AML-193 (cell line): ENCODE measurements around the gene MB21D2.
"Not testable (repeated sequence)": the region's sequence is repeated elsewhere in the genome, so short reads cannot be mapped to it uniquely, and the experiment has no call there.

ENCODE experiments used
- DNase-seq, 2 experiments: peaks; one replicate each; lab custom pipeline; 2025; lab: John Stamatoyannopoulos, UW

Gene MB21D2, protein sequence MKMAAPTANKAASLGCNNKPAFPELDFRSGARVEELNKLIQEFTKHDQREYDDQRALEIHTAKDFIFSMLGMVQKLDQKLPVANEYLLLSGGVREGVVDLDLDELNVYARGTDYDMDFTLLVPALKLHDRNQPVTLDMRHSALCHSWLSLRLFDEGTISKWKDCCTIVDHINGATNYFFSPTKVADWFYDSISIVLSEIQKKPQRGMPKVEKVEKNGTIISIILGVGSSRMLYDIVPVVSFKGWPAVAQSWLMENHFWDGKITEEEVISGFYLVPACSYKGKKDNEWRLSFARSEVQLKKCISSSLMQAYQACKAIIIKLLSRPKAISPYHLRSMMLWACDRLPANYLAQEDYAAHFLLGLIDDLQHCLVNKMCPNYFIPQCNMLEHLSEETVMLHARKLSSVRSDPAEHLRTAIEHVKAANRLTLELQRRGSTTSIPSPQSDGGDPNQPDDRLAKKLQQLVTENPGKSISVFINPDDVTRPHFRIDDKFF

DNA sequence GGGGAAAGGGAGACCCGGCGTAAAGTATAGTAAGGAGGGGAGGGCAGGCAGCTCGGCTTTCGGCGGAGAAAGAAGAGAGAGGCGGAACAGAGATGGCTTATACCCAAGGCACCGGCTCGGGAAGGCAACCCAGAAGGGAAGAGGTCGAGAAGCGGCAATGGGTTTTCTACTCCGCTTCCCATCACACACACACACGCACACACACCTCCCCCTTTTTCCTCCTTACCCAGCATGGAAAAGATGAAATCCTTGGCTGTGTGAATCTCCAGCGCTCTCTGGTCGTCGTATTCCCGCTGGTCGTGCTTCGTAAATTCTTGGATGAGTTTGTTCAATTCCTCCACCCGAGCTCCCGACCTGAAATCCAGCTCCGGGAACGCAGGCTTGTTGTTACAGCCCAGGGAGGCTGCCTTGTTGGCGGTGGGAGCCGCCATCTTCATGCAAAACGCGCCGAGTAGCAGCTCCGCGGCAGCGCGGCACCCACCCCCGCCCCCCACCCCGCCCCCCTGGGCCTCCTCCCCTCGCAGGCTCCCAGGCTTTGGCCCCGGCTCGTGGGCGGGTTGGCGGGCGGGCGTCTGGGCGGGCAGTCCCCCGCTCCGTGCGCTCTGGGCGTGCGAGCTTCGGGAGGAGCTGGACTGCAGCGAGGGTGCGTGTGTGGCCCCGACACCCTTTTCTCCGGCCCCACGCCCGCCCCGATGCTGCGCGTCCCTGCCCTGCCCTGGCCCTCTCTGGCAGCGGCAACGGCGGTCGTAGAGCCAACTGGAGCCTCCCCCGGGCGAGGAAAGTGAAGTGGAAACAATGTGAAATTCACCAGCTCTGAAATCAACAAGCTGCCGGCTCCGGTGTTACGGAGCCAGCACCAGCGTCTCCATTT is at the start of gene MB21D2:
MB21D2 (minus strand) TSS at position 453 of the 871 bp plus-strand sequence; CDS start at position 437, 16 bp downstream.
- DNase-seq: no peak

DNA sequence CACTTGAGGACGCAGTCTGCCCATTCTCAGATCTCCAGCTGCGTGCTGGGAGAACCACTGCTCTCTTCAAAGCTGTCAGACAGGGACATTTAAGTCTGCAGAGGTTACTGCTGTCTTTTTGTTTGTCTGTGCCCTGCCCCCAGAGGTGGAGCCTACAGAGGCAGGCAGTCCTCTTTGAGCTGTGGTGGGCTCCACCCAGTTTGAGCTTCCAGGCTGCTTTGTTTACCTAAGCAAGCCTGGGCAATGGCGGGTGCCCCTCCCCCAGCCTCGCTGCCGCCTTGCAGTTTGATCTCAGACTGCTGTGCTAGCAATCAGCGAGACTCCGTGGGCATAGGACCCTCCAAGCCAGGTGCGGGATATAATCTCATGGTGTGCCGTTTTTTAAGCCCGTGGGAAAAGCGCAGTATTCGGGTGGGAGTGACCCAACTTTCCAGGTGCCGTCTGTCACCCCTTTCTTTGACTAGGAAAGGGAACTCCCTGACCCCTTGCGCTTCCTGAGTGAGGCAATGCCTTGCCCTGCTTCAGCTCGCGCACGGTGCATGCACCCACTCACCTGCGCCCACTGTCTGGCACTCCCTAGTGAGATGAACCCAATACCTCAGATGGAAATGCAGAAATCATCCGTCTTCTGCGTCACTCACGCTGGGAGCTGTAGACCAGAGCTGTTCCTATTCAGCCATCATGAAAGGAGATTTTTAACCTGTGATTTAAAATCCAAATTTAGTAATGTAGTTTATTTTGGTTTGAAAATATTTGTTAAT is 47.5 kb upstream of the MB21D2 start:
- not testable (repeated sequence) for DNase-seq

DNA sequence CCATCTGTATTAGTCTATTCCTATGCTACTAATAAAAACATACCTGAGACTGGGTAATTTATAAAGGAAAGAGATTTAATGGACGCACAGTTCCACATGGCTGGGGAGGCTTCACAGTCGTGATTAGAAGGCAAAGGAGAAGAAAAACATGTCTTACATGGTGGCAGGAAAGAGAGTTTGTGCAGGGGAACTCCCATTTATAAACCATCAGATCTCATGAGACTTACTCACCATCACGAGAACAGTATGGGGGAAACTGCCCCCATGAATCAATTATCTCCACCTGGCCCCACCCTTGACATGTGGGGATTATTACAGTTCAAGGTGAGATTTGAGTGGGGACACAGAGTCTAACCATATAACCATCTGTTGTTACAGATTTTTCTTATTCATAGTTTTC is 42.1 kb upstream of the MB21D2 start:
- no peak for DNase-seq

DNA sequence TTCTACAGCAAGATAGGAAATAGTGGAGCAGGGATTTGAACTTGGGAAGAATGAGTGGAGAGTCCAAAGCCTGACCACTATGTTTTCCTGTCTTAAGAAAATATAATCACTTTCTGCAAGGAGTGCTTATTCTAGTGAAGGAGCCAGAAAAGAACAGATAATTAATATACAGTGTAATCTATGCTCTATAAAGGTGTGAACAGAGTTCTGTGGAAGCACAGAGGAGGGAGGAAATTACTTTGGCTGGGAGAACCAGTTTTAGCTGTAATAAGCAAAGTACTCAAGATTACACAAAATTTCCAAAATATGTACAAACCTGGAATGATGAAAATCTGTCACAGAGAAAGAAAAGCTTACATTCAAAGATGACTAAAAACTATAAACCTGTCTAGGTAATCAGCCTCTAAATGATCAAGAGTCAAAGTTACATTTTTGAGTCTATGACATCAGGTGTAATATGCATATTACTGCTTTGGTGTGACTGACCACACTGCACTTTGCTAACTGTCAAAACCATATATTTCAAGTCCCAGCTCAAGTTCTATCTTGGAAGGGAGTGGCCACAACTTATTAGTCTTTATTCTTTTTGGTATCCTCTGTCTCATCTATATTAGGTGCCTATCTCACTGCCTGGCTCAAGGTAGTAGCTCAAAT is 40.7 kb upstream of the MB21D2 start:
- DNase-seq: no peak

DNA sequence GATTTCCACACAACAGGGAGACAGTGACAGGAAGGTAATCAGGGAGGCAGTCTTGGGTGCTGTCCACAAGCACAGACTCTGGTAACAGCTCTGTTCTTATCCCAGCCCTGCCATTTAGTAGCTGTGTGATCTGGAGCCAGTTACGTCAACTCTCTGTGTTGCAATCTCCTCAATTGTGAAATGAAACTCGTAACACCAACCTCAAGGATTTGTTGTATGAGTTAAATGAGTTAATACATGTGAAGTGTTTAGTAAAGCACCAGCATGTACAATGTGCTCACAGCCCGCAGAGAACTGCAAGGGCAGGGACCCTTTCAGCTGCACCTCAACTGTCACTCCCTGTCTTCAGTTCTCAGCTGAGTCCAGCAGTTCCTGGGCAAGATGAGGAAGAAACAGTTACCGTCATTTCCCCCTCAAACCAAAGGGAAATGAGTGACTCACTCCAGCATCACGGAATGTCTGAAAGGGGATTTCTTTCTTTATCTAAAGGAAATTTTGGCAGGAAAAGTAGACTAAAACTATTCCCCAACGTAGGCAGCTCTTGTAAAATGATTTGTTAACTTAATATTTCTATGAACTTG is 39.9 kb upstream of the MB21D2 start:
- DNase-seq: peak; percentile 96 to 97

DNA sequence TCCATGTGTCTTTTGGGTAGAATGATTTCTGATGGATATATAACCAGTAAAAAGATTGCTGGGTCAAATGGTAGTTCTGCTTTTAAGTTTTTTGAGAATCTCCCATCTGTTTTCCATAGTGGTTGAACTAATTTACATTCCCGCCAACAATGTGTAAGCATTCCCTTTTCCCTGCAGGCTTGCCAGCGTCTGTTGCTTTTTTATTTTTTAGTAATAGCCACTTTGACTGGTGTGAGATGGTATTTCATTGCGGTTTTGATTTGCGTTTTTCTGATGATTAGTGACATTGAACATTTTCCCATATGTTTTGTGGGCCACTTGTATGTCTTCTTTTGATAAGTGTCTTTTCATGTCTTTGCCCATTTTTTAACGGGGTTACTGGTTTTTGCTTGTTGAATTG is 36.3 kb upstream of the MB21D2 start:
- DNase-seq: no peak

DNA sequence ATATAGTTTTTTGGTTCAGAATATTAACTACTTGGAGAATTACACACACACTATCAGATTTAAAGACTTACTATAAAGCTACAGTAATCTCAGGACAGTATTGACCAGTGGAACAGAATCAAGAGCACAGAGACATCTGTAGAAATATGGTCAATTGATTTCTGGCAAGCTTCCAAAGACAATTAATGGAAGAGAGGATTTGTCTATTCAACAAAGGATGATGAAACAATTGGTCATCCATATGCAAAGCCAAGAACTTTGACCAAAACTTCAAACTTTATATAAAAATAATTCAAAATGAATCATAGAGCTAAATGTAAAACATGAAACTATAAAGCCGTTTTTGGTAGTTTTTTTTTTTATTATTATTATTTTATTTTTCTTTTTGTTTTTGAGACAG is 29.8 kb upstream of the MB21D2 start:
- DNase-seq: no peak

DNA sequence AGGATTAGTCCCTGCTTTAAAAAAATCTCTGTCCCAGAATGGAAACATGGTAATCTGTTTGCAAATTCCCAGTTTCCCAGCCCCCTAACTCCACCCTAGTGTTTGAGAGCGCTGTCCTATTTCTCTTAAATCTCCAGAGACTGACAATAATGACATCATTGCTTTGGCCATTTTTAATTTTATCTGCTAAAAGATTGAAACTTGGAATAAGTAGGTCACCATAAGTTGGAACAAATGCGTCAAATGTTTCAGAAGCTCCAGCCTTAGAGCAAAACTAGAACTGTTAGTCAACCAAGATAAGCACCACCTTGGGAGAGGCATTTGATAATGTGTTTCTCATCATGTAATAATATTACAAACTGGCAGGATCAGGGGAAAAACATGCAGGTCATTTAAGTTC is 25.7 kb upstream of the MB21D2 start:
- DNase-seq: no peak

DNA sequence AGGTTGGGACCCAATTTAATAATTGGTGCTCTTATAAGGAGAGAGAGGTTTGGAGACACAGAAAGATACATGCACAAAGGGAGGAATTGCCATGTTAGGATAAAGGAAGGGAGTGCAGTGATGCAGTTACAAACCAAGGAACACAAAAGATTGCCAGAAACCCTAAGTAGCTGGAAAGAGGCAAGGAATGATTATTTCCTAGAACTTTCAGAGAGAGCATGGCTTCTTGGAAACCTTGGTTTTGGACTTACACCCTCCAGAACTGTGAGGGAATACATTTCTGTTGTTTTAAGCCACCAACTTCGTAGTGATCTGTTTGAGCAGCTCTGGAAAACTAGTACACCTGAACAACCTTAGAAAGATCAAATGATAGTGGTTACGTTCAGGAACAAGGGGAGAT is 25.0 kb upstream of the MB21D2 start:
- DNase-seq: no peak

DNA sequence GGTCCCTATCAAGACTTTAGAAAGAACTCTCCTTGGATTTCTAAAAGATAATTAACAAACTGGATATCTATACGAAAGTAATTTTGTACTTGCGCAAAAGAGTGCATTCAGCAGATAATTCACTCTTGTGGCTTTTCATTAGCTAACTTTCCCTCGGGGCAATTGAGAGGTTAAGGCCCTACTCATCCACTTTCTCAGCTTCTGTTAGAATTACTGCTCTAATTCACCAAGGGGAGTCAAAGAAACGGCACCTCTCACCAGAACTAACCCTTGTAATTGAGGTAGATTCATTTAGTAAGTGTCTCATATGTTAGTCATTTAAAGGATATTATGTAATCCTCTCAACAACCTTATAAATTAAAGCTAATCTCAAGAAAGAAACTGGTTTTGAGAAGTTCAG is 22.5 kb upstream of the MB21D2 start:
- no peak for DNase-seq

DNA sequence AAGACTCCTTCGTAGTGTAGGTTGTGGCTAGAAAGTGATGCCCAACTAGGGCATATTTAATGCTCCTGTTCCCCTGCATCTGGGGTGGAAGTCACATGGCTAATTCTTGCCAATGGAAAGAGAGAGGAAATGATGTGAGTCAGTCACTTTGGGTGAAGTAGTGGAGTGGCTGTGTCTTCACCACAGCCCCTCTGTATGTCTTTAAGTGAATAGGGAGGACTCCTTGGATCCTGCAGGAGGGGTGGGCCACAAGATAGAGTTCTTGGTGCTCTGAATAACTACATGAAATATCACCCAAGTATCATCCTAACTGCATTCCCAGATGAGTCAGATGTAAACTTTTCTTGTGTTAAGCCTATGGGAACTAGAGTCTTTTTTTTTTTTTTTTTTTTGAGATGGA is 17.8 kb upstream of the MB21D2 start:
- no peak for DNase-seq

DNA sequence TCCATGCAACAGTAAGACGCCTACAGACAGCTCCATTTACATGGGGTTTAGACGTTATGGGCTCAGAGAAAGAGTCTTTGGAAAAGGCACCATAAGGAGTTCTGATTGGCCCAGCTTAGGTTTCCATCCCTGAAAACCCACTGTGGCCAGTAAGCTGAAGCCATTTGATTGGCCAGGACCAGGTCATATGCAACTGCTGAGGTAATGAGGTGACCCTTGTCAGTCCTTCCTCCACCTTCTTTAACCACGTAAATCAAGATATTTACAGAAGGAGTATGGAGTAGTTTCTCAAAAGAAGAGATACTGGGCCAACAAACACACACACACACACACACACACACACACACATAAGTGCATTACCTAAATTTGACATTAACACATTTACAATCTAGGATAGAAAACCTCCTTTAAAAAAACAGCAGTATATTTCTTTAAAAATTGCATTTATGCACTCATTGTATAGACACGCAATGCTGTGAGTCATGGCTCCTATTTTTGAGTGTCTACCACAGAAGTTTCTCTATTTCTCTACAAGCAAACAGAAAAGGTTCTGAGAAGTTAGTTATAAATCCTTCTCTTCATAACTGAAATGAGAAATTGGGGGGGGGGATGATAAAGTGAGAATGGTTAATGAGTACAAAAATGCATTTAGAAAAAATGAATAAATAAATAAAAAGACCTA is 16.3 kb upstream of the MB21D2 start:
- DNase-seq: no peak

DNA sequence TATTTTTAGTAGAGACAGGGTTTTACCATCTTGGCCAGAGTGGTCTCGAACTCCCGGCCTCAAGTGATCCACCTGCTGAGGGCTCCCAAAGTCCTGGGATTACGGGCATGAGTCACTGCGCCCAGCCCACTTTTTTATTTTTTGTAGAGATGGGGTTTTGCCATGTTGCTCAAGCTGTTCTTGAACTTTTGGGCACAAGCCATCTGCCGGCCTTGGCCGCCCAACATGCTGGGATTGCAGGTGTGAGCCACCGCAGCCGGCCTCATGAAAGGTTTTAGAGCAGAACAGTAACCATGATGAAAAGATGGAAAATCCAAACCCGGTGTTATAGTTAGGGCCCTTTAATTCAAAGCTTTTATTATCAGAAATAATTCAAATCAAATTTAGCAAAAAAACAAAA is 15.6 kb upstream of the MB21D2 start:
- no peak for DNase-seq

DNA sequence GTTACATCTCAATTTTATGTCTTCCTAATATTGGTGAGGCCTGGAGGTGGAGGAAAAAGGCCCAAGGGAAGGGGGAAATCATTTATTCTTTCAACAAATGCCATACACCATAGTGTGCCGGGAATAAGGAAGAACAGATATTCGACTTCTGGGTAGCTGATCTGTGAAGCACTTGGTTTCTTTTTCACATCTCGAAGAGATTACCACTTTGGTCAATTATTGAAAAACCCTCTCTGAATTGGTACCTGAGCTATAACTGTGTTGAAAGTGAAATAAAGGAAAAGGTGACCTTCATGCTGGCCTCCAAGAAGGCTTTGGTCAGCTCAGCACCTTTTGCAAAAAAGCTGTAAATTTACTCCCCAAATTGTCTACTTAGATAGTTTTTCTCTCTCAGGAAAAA is 14.2 kb upstream of the MB21D2 start:
- no peak for DNase-seq

DNA sequence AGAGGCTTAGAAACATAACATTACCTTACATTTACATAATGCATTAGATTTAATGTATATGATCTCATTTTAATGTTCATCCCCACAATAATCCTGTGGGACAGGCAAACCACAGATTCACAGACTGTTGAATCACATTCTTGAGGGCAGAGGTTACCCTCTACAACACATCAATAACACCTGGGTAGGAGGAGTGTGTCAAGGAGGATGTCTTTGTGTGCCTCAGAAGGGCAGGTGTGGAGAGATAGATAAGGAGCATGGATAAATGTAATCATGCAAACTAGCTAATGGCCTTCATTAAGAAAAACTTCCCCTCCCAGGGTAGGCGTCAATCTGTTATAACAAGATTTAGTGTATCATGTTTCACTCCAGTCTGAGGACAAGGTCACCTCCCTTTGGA is 12.9 kb upstream of the MB21D2 start:
- no peak for DNase-seq

DNA sequence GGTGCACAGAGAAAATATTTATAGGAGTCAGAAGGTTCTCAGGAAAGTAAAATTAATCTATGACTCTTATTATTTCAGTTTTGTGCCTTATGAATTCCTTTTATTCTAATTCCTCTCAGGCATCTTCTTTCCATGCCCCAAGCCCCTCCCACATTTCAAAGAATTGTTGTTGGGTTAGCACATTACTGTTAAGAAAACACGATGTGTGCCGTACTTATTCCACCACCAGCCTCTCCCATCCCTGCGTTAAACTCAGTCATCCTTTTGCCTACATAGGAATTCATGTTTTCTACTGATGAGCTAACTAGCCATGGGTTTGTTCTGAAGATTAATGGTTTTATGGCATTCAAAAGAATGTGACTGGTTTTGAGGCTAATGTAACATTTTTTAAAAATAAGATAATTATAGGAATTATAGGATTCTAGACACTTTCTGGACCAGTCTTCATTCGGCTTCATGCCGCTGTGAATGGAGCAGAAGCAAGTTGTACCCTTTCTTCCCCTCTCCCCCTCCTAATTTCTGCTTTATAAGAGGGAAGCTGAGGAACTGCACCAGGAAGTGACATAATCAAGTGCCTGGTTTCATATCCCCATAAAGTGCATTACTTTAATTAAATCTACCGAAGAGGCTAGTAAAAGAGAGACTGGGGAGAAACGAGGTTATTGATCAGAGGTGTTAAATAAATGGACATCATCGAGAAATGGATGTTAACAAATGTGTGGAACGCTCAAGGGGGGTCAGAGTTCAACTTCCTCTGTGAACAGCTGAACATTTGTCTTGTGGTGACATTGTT is 12.3 kb upstream of the MB21D2 start:
- DNase-seq: no peak

DNA sequence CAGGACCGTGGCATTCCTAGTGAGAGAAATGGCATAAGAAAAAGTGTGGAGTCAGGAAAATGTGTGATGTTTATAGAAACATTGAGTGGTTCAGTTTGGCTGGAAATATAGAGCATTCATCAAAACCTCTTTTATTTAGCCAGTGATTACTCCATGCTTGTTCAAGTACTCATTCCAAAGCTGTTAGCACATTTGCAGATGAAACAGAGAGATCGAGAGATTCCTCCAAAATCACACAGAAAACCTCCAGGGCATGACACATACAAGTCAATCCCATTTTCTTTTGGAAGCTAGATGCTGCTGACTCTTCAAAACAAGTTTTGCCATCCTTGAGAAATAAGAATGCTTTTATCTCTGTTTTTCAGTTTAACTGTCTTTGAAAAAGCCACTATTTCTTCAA is 11.5 kb upstream of the MB21D2 start:
- no peak for DNase-seq

DNA sequence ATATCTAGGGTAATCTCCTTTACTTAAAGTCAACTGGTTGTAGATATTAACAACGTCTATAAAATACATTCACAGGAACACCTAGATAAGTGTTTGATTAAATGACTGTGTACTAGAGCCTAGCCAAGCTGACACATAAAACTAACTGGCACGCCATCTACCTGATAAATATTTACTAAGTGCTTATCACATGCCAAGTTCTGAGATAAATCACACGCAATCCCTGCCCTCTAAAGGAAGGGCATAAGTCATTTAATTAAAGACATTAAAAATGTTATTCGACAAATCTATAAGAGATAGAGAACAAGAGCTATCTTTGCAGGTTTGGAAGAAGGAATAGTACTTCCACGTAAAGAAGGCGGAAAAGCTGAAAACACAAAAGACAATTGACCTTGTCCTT is 11.1 kb upstream of the MB21D2 start:
- DNase-seq: no peak

DNA sequence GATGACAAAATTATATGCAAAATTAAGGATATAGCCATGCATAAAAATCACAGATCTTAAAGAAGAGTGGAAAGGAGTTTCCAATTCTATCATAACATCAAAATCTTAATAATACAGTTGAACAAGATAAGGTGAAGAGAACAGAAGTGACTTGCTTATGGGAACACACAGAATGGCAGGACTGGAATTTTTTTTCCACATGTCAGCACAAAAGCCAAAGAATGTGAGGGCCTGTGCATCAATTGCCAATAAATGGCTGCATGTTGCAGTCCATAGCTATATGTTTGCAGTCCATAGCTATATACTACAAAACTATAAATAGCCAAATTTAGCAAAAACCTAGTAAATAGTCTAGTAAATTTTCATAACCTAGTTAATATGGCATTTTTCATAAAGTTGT is 10.4 kb upstream of the MB21D2 start:
- no peak for DNase-seq

DNA sequence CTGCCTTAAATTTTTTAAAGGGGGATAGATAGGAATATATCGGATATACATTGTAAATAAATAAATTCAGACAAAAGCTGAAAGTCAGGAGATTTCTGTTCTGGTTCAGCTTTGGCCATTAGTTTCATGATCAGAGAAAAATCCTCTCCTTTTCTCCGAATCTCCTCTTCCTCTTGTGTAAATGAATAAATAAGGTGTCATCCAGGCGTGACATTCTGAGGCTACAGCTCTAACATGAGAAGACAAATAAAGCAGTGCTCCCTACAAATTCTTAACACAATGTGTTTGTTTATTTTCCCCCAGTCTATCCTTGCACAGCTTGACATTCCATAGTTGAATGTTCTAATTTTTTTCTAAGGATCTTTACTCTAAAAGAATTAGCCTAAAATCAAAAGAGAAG is 9.4 kb upstream of the MB21D2 start:
- no peak for DNase-seq
